GM08714 (cell line): Measurements from ENCODE around the gene HSPB9.

Experiments used
- H3K4me3 ChIP-seq: fragments of 200-500 bp; sonication (Bioruptor generic); 2 replicates; pipeline ENCODE4 v1.5.1; 2014; ENCODE audit warnings: mild to moderate bottlenecking, low read length, inconsistent platforms
- ZNF274 ChIP-seq: IDR thresholded peaks from 2 replicates; pipeline ENCODE4 v1.6.1; 2012; ENCODE audit warnings: mild to moderate bottlenecking, low read depth, low read length

HSPB9 gene

GRCh38 chr17:42120770-42121769 is 1.5 kb upstream of the HSPB9 start, which contains the start of gene KAT2A:
Gene KAT2A (minus strand): TSS chr17:42121367. CDS start chr17:42121304, 63 bp downstream.
- no peak for TF ChIP-seq ZNF274
- H3K4me3 ChIP-seq, result peak within 1 kb of the TSS; percentile 14

GRCh38 chr17:42124256-42124655 is 1.7 kb downstream of the HSPB9 start:
- H3K4me3 ChIP-seq, result no peak overlapping the region
- TF ChIP-seq ZNF274, result no peak

GRCh38 chr17:42125565-42125964 is 3.0 kb downstream of the HSPB9 start:
- no peak for TF ChIP-seq ZNF274
- H3K4me3 ChIP-seq, result no peak overlapping the region

GRCh38 chr17:42126836-42127235 is 4.2 kb downstream of the HSPB9 start:
- no peak overlapping the region for H3K4me3 ChIP-seq
- no peak for TF ChIP-seq ZNF274

- no peak overlapping the region for H3K4me3 ChIP-seq
- no peak for TF ChIP-seq ZNF274
Measured at GRCh38 chr17:42127414-42127813, 4.8 kb downstream of the HSPB9 start.

GRCh38 chr17:42129109-42129837 is 6.7 kb downstream of the HSPB9 start:
- TF ChIP-seq ZNF274, result no peak
- H3K4me3 ChIP-seq, result no peak overlapping the region

- no peak overlapping the region for H3K4me3 ChIP-seq
- no peak for TF ChIP-seq ZNF274
Measured at GRCh38 chr17:42130310-42130936, 7.8 kb downstream of the HSPB9 start.

- H3K4me3 ChIP-seq, result no peak overlapping the region
- no peak for TF ChIP-seq ZNF274
Measured at GRCh38 chr17:42131232-42131631, 8.6 kb downstream of the HSPB9 start.

- TF ChIP-seq ZNF274, result no peak
- H3K4me3 ChIP-seq, result no peak overlapping the region
Measured at GRCh38 chr17:42131981-42132432, 9.4 kb downstream of the HSPB9 start.

- no peak for TF ChIP-seq ZNF274
- H3K4me3 ChIP-seq, result no peak overlapping the region
Measured at GRCh38 chr17:42132941-42133340, 10.3 kb downstream of the HSPB9 start.

- no peak overlapping the region for H3K4me3 ChIP-seq
- TF ChIP-seq ZNF274, result no peak
Measured at GRCh38 chr17:42133461-42134041, 10.9 kb downstream of the HSPB9 start.

- no peak overlapping the region for H3K4me3 ChIP-seq
- no peak for TF ChIP-seq ZNF274
Measured at GRCh38 chr17:42135151-42135550, 12.5 kb downstream of the HSPB9 start.

- H3K4me3 ChIP-seq, result no peak overlapping the region
- TF ChIP-seq ZNF274, result no peak
Measured at GRCh38 chr17:42135664-42136653, 13.4 kb downstream of the HSPB9 start.
